Ascending aorta (tissue), 2 donors: ENCODE data around the gene KANSL1. TPM values are rescaled to one million over a fixed set of nuclear protein-coding genes. Genes with fewer than 3 reads are reported as not detected.

Experiments used
- DNase-seq, 2 donors: peaks; one replicate each; pipeline ENCODE4 v3.0.0-alpha.2; 2019; ENCODE audit warnings: low spot score in 2 of 2
- H3K27ac ChIP-seq, 2 donors: fragments of 200-600 bp; sonication (generic); one replicate each; pipeline ENCODE4 v1.5.1; 2016 to 2017; ENCODE audit warnings: mild to moderate bottlenecking in 1 of 2
- H3K27me3 ChIP-seq: fragments of 200-600 bp; sonication (generic); one replicate; pipeline ENCODE4 v1.5.1; 2017
- H3K36me3 ChIP-seq, 2 donors: fragments of 200-600 bp; sonication (generic); one replicate each; pipeline ENCODE4 v1.5.1; 2016
- H3K4me1 ChIP-seq, 2 donors: fragments of 200-600 bp; sonication (generic); one replicate each; pipeline ENCODE4 v1.5.1; 2016 to 2017; ENCODE audit warnings: mild to moderate bottlenecking in 1 of 2
- H3K4me3 ChIP-seq, 2 donors: fragments of 200-600 bp; sonication (generic); one replicate each; pipeline ENCODE4 v1.5.1; 2016 to 2017; ENCODE audit warnings: mild to moderate bottlenecking in 1 of 2
- H3K9me3 ChIP-seq, 2 donors: fragments of 200-600 bp; sonication (generic); one replicate each; pipeline ENCODE4 v1.5.1; 2016
- intact Hi-C: fragments of 100-400 bp; cut with DNase I; formaldehyde crosslinking; loops from one replicate; pipeline ENCODE4 v1.15.1; 2023
- total RNA-seq: library from RNA; depleted of rRNA; stranded (reverse); fragments of >200 nt; gene quantifications from one replicate; pipeline ENCODE4 v1.1.0, GENCODE V29; 2016
- TF ChIP-seq, protein P1 (sequence below), 3 experiments: fragments of 200-600 bp in 2 of 3; fragments of 450-650 bp in 1 of 3; sonication (generic) in 2 of 3; IDR thresholded peaks; one replicate each; pipeline ENCODE4 v1.5.1; 2016 to 2019; ENCODE audit warnings: antibody characterized with exemption in 3 of 3, mild to moderate bottlenecking in 1 of 3, moderate library complexity in 1 of 3

Gene KANSL1
- total RNA-seq, 1 donor from 2014 or later: 53.5 TPM

DNA sequence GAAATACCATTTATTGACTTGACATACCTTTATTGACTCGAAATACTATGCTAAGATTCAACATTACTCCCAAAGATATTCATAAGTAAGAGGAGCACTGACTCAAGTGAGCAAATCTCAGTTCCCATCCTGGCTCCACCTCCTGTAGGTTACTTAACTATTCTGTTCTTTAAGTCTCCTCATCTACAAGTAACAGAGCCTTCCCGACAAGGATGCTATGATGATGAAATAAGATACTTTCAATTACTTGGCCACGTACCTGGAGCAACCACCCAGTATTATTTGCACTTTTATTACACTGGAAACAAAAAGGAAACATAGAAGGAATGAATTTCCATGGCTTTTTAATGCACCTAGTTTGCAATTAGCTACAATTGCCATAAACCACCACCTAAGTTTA, 16.3 kb downstream of the KANSL1 start:
- no peak overlapping the region for H3K4me3 ChIP-seq
- TF ChIP-seq, protein P1, sequence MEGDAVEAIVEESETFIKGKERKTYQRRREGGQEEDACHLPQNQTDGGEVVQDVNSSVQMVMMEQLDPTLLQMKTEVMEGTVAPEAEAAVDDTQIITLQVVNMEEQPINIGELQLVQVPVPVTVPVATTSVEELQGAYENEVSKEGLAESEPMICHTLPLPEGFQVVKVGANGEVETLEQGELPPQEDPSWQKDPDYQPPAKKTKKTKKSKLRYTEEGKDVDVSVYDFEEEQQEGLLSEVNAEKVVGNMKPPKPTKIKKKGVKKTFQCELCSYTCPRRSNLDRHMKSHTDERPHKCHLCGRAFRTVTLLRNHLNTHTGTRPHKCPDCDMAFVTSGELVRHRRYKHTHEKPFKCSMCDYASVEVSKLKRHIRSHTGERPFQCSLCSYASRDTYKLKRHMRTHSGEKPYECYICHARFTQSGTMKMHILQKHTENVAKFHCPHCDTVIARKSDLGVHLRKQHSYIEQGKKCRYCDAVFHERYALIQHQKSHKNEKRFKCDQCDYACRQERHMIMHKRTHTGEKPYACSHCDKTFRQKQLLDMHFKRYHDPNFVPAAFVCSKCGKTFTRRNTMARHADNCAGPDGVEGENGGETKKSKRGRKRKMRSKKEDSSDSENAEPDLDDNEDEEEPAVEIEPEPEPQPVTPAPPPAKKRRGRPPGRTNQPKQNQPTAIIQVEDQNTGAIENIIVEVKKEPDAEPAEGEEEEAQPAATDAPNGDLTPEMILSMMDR (IDR thresholded peaks at IDR 0.05): no peak
- no peak overlapping the region for H3K27ac ChIP-seq
- no peak for DNase-seq
- peaks cover 0 to 49% of the 10 kb centered on the region in 2 donors for H3K4me1 ChIP-seq
- H3K27me3 ChIP-seq: no peaks in the 10 kb centered on the region
- no peaks in the 10 kb centered on the region for H3K9me3 ChIP-seq
- H3K36me3 ChIP-seq: peaks cover 0 to under 1% of the 10 kb centered on the region in 2 donors
- intact Hi-C loops: no loop called here

DNA sequence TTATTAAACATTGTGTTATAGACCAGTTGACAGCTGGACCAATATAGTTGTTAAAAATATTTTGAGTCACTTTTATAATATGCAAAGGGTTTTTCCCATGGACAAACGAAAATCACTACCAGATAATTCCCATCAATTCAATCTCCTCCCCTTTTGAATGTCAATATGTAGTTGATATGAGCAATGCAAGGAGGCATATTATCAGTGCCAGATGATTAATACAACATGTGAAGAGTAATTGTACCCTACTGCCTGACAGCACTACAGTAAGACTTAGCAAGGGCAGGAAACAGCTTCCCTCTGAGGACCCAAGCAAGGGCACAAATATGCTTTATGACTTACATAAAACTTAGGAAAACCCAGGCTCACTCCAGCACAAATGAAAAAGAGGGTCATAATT, 17.3 kb downstream of the KANSL1 start:
- H3K4me3 ChIP-seq: no peak overlapping the region

DNA sequence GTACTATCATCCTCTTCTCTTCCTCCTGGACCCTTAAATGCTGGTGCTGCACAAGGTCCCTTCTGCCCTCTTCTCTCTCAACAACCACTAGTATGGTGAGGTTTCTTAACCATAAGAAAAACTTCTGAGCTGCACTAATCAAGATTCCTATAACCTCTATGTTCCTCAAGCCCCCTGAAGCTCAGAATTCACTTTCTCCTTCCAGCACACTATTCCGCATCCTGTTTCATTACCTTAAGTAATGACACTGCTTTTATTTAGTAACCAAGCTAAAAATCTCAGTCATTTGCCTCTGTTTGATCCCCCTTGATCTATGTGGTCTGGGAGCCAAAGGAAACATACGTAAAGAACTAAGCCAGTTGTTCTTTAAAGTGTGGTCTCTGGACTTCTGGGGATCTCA, 20.1 kb downstream of the KANSL1 start:
- peaks cover 12 to 26% of the 10 kb centered on the region in 2 donors for H3K36me3 ChIP-seq
- no peaks in the 10 kb centered on the region for H3K27me3 ChIP-seq
- TF ChIP-seq, protein P1 (IDR thresholded peaks at IDR 0.05): no peak
- DNase-seq: no peak
- H3K27ac ChIP-seq: no peak overlapping the region
- H3K9me3 ChIP-seq: no peaks in the 10 kb centered on the region
- intact Hi-C loops: no loop called here
- H3K4me1 ChIP-seq: peaks cover 0 to 46% of the 10 kb centered on the region in 2 donors
- no peak overlapping the region for H3K4me3 ChIP-seq

More for the DNA sequence above, 17.3 kb downstream of the KANSL1 start:
- Histone ChIP-seq H3K27ac (no peak overlapping the region), H3K9me3 (no peaks in the 10 kb centered on the region), H3K36me3 (peaks cover 9 to 12% of the 10 kb centered on the region in 2 donors), H3K27me3 (no peaks in the 10 kb centered on the region), H3K4me1 (peaks cover 0 to 49% of the 10 kb centered on the region in 2 donors)
- TF ChIP-seq, protein P1 (IDR thresholded peaks at IDR 0.05): no peak
- intact Hi-C loops: no loop called here
- no peak for DNase-seq

DNA sequence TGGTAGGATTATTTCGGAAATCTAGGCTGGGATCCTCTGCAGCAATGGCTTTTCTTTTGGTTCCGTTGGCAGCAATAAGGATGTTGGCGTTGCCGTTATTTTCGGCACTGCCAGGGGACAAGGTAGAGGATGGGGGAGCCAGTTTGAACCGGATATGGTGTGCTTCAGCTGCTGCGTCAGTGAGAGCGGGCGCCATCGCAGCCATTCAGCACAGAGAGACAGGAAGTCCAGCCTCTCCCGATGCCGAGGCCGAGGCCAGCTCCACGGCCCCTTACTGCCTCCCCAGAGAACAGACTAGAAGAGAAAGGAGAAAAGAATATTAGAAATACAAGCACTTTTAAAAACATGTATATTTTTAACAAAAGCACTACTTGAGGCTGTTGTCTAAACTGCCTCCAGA, 21.3 kb downstream of the KANSL1 start:
- intact Hi-C loops: no loop called here
- TF ChIP-seq, protein P1 (IDR thresholded peaks at IDR 0.05): no peak
- H3K4me1 ChIP-seq: peaks cover 0 to 50% of the 10 kb centered on the region in 2 donors

DNA sequence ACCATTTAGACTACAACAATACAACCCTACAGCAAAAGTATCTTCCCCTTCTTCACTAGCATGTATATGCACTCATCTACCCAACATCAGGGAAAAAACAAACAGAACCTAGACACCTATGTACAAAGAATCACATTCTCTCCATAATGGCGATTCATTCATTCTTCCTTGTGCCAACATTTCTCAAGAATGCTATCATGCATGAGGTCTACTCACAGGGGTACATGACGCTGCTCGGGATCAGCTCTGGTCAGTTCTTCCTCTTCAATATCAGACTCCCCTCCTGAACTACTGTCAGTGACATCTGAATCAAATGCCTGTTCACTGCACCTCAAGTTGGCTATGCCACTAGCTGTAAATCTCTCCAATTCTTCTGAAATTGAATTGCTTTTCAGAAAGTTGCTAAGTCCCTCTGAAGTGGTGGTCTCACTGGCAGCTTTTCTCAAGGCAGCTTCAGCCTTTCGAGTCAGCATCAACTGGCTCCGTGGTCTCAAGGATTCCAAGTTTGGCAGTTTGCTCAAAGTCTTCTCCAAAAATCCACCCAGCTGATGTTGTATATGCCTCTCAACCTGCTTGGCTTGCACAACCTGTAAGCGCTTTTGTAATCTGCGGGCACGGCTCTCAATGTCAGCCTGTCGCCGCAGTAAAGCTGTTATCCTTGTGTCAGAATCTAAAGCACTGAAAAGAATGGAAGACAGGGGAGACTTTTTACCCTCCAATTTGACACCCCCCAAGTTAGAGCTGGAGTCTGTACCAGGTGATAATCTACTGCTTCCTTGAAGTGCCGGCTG, 22.4 kb downstream of the KANSL1 start:
- intact Hi-C loops: no loop called here
- Histone ChIP-seq H3K27ac (no peak overlapping the region), H3K9me3 (no peaks in the 10 kb centered on the region), H3K36me3 (peaks cover 12 to 26% of the 10 kb centered on the region in 2 donors), H3K4me3 (no peak overlapping the region), H3K27me3 (no peaks in the 10 kb centered on the region), H3K4me1 (peaks cover 7 to 51% of the 10 kb centered on the region in 2 donors)
- DNase-seq: no peak
- TF ChIP-seq, protein P1 (IDR thresholded peaks at IDR 0.05): no peak

More for the DNA sequence above, 21.3 kb downstream of the KANSL1 start:
- H3K27ac ChIP-seq: no peak overlapping the region
- H3K36me3 ChIP-seq: peaks cover 12 to 26% of the 10 kb centered on the region in 2 donors
- no peaks in the 10 kb centered on the region for H3K27me3 ChIP-seq
- no peak for DNase-seq
- H3K9me3 ChIP-seq: no peaks in the 10 kb centered on the region
- no peak overlapping the region for H3K4me3 ChIP-seq
